Gastrocnemius medialis (tissue), 4 donors: ENCODE results near the gene PLAC8. TPM values are rescaled to one million over a fixed set of nuclear protein-coding genes. Genes with fewer than 3 reads are reported as not detected.

Experiments
- ATAC-seq, 2 donors: fragments of 150-250 bp; one replicate each; pipeline ENCODE4 v1.9.1; 2016
- DNase-seq, 2 donors: peaks; one replicate each; pipeline ENCODE4 v3.0.0-alpha.2; 2019
- H3K27ac ChIP-seq, 4 donors: fragments of 200-600 bp; sonication (generic); 1 replicate in 1 of 4; 2 replicates in 3 of 4; pipeline ENCODE4 v1.5.1; 2016 to 2018; ENCODE audit warnings: mild to moderate bottlenecking in 2 of 4, moderate library complexity in 1 of 4
- H3K27me3 ChIP-seq, 3 donors: fragments of 200-600 bp; sonication (generic) in 2 of 3; 1 replicate in 1 of 3; 2 replicates in 2 of 3; pipeline versions ENCODE4 v1.5.1 to v1.6.0; 2016 to 2019; ENCODE audit warnings: mild to moderate bottlenecking in 1 of 3, moderate library complexity in 1 of 3
- H3K36me3 ChIP-seq, 2 donors: fragments of 200-600 bp; sonication (generic) in 1 of 2; one replicate each; pipeline ENCODE4 v1.5.1; 2017 to 2018
- H3K4me1 ChIP-seq, 2 donors: fragments of 200-600 bp; sonication (generic) in 1 of 2; one replicate each; pipeline ENCODE4 v1.5.1; 2016 to 2017; ENCODE audit warnings: mild to moderate bottlenecking in 2 of 2
- H3K4me3 ChIP-seq, 4 donors: fragments of 200-600 bp; sonication (generic) in 3 of 4; 1 replicate in 1 of 4; 2 replicates in 3 of 4; pipeline ENCODE4 v1.5.1; 2016 to 2019; ENCODE audit warnings: mild to moderate bottlenecking in 2 of 4
- H3K9me3 ChIP-seq, 3 donors: fragments of 200-600 bp; sonication (generic) in 2 of 3; 1 replicate in 1 of 3; 2 replicates in 2 of 3; pipeline ENCODE4 v1.5.1; 2016 to 2019
- CTCF ChIP-seq, 5 experiments: fragments of 450-650 bp in 3 of 5; fragments of 200-600 bp in 2 of 5; sonication (generic) in 2 of 5; IDR thresholded peaks in 4 of 5; conservative IDR thresholded peaks in 1 of 5; 1 replicate in 4 of 5; 2 replicates in 1 of 5; pipeline ENCODE4 v1.5.1; 2016 to 2019; ENCODE audit warnings: antibody characterized with exemption in 5 of 5, mild to moderate bottlenecking in 3 of 5, moderate library complexity in 3 of 5
- POLR2A ChIP-seq, 2 donors: fragments of 450-650 bp; IDR thresholded peaks; one replicate each; pipeline ENCODE4 v1.6.1; 2017; ENCODE audit warnings: antibody characterized with exemption in 2 of 2, mild to moderate bottlenecking in 2 of 2, moderate library complexity in 2 of 2
- in situ Hi-C, 4 donors: fragments of 200-750 bp; cut with MboI; loops; one replicate each; pipeline versions ENCODE4 v1.15.0 to v1.8.0; 2017; ENCODE audit warnings: low sequenced_read_pairs in 4 of 4
- intact Hi-C: fragments of 100-400 bp; cut with DNase I; formaldehyde crosslinking; loops from one replicate; pipeline ENCODE4 v1.15.1; 2023; ENCODE audit warnings: low total_unique reads
- total RNA-seq, 4 donors: library from RNA; depleted of rRNA; stranded (reverse); fragments of >200 nt; gene quantifications; one replicate each; pipeline versions ENCODE4 v1.1.0 to v1.2.3, GENCODE V29; 2016

The PLAC8 gene
- total RNA-seq, 4 donors from 2014 or later: 0.23 to 1.1 (median 0.53) TPM; not detected in 1

GRCh38 chr4:83132065-83132464 lies 17.5 kb upstream of the PLAC8 start:
- H3K4me3 ChIP-seq: no peak overlapping the region
- no peak overlapping the region for H3K27ac ChIP-seq
- no peaks in the 10 kb centered on the region for H3K27me3 ChIP-seq
- no peaks in the 10 kb centered on the region for H3K36me3 ChIP-seq
- no peak for TF ChIP-seq POLR2A (IDR thresholded peaks at IDR 0.05)
- TF ChIP-seq CTCF (IDR thresholded peaks at IDR 0.05 in 4 of 5, conservative IDR thresholded peaks at IDR 0.05 in 1 of 5): no peak
- H3K9me3 ChIP-seq: no peaks in the 10 kb centered on the region
- in situ Hi-C loops (no loop called here), intact Hi-C loops (no loop called here)
- no peak for ATAC-seq
- no peaks in the 10 kb centered on the region for H3K4me1 ChIP-seq
- no peak for DNase-seq

GRCh38 chr4:83129264-83129663 lies 14.7 kb upstream of the PLAC8 start:
- Histone ChIP-seq H3K4me1 (no peaks in the 10 kb centered on the region), H3K36me3 (no peaks in the 10 kb centered on the region), H3K27me3 (no peaks in the 10 kb centered on the region), H3K27ac (no peak overlapping the region), H3K9me3 (no peaks in the 10 kb centered on the region), H3K4me3 (no peak overlapping the region)
- intact Hi-C loops: no loop called here
- no peak for ATAC-seq
- in situ Hi-C loops: no loop called here
- TF ChIP-seq CTCF (IDR thresholded peaks at IDR 0.05 in 4 of 5, conservative IDR thresholded peaks at IDR 0.05 in 1 of 5) (no peak), POLR2A (IDR thresholded peaks at IDR 0.05) (no peak)
- no peak for DNase-seq

- Histone ChIP-seq H3K27ac (no peak overlapping the region), H3K27me3 (no peaks in the 10 kb centered on the region), H3K36me3 (no peaks in the 10 kb centered on the region), H3K4me1 (no peaks in the 10 kb centered on the region), H3K9me3 (no peaks in the 10 kb centered on the region), H3K4me3 (no peak overlapping the region)
- in situ Hi-C loops: no loop called here
- no peak for DNase-seq
- intact Hi-C loops: no loop called here
- no peak for TF ChIP-seq POLR2A (IDR thresholded peaks at IDR 0.05)
- no peak for TF ChIP-seq CTCF (IDR thresholded peaks at IDR 0.05 in 4 of 5, conservative IDR thresholded peaks at IDR 0.05 in 1 of 5)
- ATAC-seq: no peak
These were observed 13.9 kb upstream of the PLAC8 start for GRCh38 chr4:83128240-83128929.

- H3K27ac ChIP-seq: no peak overlapping the region
- ATAC-seq (no peak), DNase-seq (no peak)
- no peaks in the 10 kb centered on the region for H3K4me1 ChIP-seq
- intact Hi-C loops: no loop called here
- in situ Hi-C loops: no loop called here
- no peaks in the 10 kb centered on the region for H3K9me3 ChIP-seq
- H3K27me3 ChIP-seq: no peaks in the 10 kb centered on the region
- H3K36me3 ChIP-seq: no peaks in the 10 kb centered on the region
- no peak overlapping the region for H3K4me3 ChIP-seq
- no peak for TF ChIP-seq POLR2A (IDR thresholded peaks at IDR 0.05)
- no peak for TF ChIP-seq CTCF (IDR thresholded peaks at IDR 0.05 in 4 of 5, conservative IDR thresholded peaks at IDR 0.05 in 1 of 5)
These were observed 11.2 kb upstream of the PLAC8 start for GRCh38 chr4:83125738-83126141.
